Psoas muscle (tissue), 8 donors: Measurements from ENCODE around the gene TPPP. TPM values are rescaled to one million over a fixed set of nuclear protein-coding genes. Genes with fewer than 3 reads are reported as not detected.
"Not testable (repeated sequence)": the region's sequence is repeated elsewhere in the genome, so short reads cannot be mapped to it uniquely, and the experiment has no call there.

Source experiments
- ATAC-seq, 4 donors: fragments of 200-7000 bp; cut with Tn5 transposase; one replicate each; pipeline ENCODE4 v1.9.1; 2020; ENCODE audit warnings: moderate library complexity in 3 of 4, mild to moderate bottlenecking in 2 of 4
- DNase-seq, 2 donors: peaks; one replicate each; pipeline ENCODE4 v3.0.0-alpha.2; 2020
- H3K27ac ChIP-seq: fragments of 200-600 bp; one replicate; pipeline ENCODE4 v1.8.0; 2022
- H3K27me3 ChIP-seq, 3 donors: fragments of 200-600 bp in 1 of 3; one replicate each; pipeline versions ENCODE4 v1.6.1 to v1.8.0; 2013 to 2022; ENCODE audit warnings: low read length in 2 of 3, mild to moderate bottlenecking in 2 of 3, moderate library complexity in 1 of 3; ENCODE audit not compliant: insufficient read depth in 3 of 3
- H3K36me3 ChIP-seq, 2 donors: fragments of 200-600 bp in 1 of 2; one replicate each; pipeline versions ENCODE4 v1.6.1 to v1.8.0; 2013 to 2022; ENCODE audit warnings: low read depth in 1 of 2, mild to moderate bottlenecking in 1 of 2, moderate library complexity in 1 of 2; ENCODE audit not compliant: insufficient read depth in 1 of 2
- H3K4me1 ChIP-seq: fragments of 200-600 bp; one replicate; pipeline ENCODE4 v1.8.0; 2022
- H3K4me3 ChIP-seq: fragments of 200-600 bp; one replicate; pipeline ENCODE4 v1.8.0; 2022; ENCODE audit warnings: mild to moderate bottlenecking
- H3K9me3 ChIP-seq: fragments of 200-600 bp; one replicate; pipeline ENCODE4 v1.8.0; 2022
- WGBS, 3 donors: extraction: QIAGEN DNeasy Blood & Tissue Kit; methylation state at CpG; one replicate each; pipeline versions ENCODE4 v1.1.6 to v1.1.7; 2013; 5-methylcytosine and 5-hydroxymethylcytosine counted together
- intact Hi-C, 2 donors: fragments of 100-400 bp; cut with DNase I; formaldehyde crosslinking; loops; one replicate each; pipeline versions ENCODE4 v1.11.0 to v1.14.2; 2022
- polyA plus RNA-seq, 3 donors: library from polyadenylated mRNA; stranded (reverse); fragments of 200-250 nt; gene quantifications; one replicate each; pipeline ENCODE4 v1.2.3, GENCODE V29; 2013
- total RNA-seq, 4 donors: library from RNA; stranded (reverse); fragmentation: NEBNext Ultra II Directional in 2 of 4; extraction: Animal tissue kit (Norgen Biotek cat#: 25700) in 2 of 4; gene quantifications; one replicate each; pipeline versions ENCODE4 v1.2.1 to v1.2.4, GENCODE V29; 2021 to 2023
- TF ChIP-seq, protein P1 (sequence below): fragments of 200-600 bp; IDR thresholded peaks from one replicate; pipeline ENCODE4 v1.8.0; 2022; ENCODE audit warnings: antibody characterized with exemption
- donor health status: healthy with polysubstance abuse.
- donor health status: DM: no; HTN: no; CAD: no; lungs with moderate emphysema.
- donor health status: Bipolar disorder and iron deficiency.
- donor health status: healthy.
- donor health status: DM: yes; HTN: yes; CAD: no.
- donor health status: DM: no; HTN: no; CAD: no.
- donor health status: DM: no; HTN: no; CAD: no.
- donor health status: DM: yes; HTN: yes; CAD: no.

TPPP gene
- total and polyA plus RNA-seq, 7 donors: 1.8 to 11.0 (median 3.3) TPM

DNA sequence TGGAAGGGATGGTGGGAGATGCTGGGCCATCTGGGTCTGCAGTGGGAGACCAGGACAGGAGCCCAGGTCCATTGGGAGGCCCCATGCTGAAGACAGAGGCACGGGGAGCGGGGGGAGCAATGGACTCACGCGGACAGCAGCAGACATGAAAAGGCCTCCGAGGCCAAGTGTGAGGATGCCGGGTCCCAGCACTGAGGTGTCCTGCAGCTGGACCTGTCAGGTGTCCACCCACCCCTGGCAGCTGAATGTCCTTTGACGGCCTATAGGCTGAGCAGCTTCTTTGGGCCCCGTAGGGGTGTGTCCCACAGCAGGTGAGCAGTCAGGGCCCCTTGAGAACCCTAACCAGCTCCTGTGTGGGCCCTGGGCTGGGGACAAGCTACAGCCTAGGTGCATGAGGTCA is 3.0 kb upstream of the TPPP start:
- H3K36me3 ChIP-seq, DNase-seq, H3K9me3 ChIP-seq, intact Hi-C loops, H3K27me3 ChIP-seq, ATAC-seq, H3K4me3 ChIP-seq, H3K4me1 ChIP-seq, H3K27ac ChIP-seq: not testable (repeated sequence)
- WGBS, 3 donors: 81 to 86% (median 85%) methylated on average over 2 to 8 of the region's 8 CpGs

DNA sequence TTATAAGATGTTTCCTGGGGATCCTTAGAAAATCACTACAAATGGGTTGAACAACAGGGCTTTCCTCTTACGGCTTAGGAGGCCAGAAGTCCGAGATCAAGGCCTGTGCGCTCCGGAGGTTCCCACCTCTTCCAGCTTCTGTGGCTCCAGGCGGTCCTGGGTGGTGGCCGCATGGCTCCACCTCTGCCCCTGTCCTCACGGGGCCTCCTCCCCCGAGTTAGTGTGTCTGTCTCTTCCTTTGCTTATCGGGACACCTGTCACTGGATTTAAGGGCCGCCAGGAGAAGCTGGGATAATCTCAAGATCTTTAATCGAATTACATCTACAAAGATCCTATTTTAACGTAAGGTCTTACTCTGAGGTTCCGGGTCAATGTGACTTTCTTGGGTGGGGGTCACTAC is 2.3 kb upstream of the TPPP start:
- H3K9me3 ChIP-seq, H3K27me3 ChIP-seq, H3K27ac ChIP-seq, DNase-seq, H3K4me1 ChIP-seq, H3K36me3 ChIP-seq, H3K4me3 ChIP-seq, ATAC-seq, intact Hi-C loops: not testable (repeated sequence)
- 58 to 85% (median 64%) methylated on average over 6 to 8 of the region's 13 CpGs for WGBS, 3 donors

DNA sequence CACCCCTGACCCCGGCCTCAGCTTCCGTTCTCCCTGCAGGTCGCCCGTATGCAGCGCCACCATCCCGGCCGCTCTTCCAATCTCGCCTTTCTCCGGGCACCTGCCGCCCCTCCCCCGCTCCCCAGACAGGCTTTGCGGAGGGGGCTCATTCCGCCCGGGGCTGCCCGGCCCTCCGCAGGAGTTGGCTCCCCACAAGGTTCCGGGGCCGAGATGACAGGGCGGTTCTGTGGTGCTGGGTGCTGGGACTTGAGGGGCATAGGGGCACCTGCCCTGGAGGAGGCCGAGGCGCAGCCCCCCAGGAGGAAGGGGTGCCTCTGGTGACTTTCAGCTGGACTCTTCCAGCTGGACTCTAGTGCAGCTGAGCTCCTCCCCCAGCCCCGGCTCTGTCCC is 885 bp upstream of the TPPP start:
- intact Hi-C loops, H3K4me1 ChIP-seq, H3K36me3 ChIP-seq, H3K27me3 ChIP-seq, H3K9me3 ChIP-seq: not testable (repeated sequence)
- Histone ChIP-seq H3K4me3 (peak overlapping the region; percentile 71), H3K27ac (peak overlapping the region; percentile 74)
- peak in 1 of 2 donors; percentile 52 for DNase-seq
- 1 to 3% (median 3%) methylated on average over 7 to 14 of the region's 22 CpGs for WGBS, 3 donors
- ATAC-seq: peak in 2 of 4 donors; percentile 27 to 31

DNA sequence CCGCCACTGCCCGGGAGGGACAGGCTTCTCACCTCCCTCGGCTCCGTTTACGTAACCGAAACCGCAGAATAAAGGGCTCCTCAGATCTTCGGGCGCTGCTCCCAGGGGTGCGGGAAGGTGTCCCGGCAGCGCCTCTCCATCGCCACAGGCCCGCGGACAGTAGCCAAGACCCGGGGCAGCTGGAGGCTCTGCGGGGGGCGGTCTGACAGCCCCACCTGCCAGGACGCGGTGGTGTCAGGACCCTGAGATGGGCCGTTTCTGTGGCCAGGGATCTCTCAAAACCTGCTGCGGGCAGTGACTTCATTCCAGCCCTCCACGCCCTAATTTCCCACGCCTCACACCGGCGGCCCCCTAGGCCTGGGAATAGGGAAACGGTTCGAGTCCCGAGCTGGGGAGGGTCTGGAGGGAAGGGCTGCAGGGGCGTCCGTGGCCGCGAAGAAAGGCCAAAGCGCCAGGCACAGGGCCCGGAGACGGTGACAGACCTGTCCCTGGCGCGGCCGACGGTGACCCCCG is 567 bp downstream of the TPPP start:
- intact Hi-C loops, H3K9me3 ChIP-seq, H3K4me1 ChIP-seq, H3K27me3 ChIP-seq, H3K36me3 ChIP-seq: not testable (repeated sequence)
- ATAC-seq (peak in 1 of 4 donors; percentile 8), DNase-seq (peak in 1 of 2 donors; percentile 50)
- H3K4me3 ChIP-seq: peak overlapping the region; percentile 71
- peak overlapping the region; percentile 56 for H3K27ac ChIP-seq
- 0 to 1% (median 1%) methylated on average over 23 to 40 of the region's 41 CpGs for WGBS, 3 donors

DNA sequence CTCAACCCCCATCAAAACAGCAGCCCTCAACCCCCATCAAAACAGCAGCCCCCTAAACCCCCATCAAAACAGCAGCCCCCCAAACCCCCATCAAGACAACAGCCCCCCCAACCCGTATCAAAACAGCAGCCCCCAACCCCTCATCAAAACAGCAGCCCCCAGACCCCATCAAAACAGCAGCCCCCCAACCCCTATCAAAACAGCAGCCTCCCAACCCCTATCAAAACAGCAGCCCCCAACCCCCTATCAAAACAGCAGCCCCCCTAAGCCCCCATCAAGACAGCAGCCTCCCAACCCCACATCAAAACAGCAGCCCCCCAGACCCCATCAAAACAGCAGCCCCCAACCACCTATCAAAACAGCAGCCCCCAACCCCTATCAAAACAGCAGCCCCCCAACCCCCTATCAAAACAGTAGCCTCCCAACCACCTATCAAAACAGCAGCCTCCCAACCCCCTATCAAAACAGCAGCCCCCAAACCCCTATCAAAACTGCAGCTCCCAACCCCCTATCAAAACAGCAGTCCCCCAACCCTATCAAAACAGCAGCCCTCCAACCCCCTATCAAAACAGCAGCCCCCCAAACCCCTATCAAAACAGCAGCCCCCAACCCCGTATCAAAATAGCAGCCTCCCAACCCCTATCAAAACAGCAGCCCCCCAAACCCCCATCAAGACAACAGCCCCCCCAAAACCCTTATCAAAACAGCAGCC is 1.2 kb downstream of the TPPP start:
- WGBS, 3 donors: 31 to 36% (median 36%) methylated on average over 2 of the region's 2 CpGs
- Histone ChIP-seq H3K4me1 (no peaks in the 10 kb centered on the region), H3K27me3 (no peaks in the 10 kb centered on the region), H3K4me3 (peak overlapping the region; percentile 71), H3K27ac (no peak overlapping the region), H3K9me3 (no peaks in the 10 kb centered on the region), H3K36me3 (no peaks in the 10 kb centered on the region)
- DNase-seq (peak in 1 of 2 donors; percentile 26), ATAC-seq (no peak)
- TF ChIP-seq, protein P1, sequence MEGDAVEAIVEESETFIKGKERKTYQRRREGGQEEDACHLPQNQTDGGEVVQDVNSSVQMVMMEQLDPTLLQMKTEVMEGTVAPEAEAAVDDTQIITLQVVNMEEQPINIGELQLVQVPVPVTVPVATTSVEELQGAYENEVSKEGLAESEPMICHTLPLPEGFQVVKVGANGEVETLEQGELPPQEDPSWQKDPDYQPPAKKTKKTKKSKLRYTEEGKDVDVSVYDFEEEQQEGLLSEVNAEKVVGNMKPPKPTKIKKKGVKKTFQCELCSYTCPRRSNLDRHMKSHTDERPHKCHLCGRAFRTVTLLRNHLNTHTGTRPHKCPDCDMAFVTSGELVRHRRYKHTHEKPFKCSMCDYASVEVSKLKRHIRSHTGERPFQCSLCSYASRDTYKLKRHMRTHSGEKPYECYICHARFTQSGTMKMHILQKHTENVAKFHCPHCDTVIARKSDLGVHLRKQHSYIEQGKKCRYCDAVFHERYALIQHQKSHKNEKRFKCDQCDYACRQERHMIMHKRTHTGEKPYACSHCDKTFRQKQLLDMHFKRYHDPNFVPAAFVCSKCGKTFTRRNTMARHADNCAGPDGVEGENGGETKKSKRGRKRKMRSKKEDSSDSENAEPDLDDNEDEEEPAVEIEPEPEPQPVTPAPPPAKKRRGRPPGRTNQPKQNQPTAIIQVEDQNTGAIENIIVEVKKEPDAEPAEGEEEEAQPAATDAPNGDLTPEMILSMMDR: no peak
- intact Hi-C loops: no loop called here

DNA sequence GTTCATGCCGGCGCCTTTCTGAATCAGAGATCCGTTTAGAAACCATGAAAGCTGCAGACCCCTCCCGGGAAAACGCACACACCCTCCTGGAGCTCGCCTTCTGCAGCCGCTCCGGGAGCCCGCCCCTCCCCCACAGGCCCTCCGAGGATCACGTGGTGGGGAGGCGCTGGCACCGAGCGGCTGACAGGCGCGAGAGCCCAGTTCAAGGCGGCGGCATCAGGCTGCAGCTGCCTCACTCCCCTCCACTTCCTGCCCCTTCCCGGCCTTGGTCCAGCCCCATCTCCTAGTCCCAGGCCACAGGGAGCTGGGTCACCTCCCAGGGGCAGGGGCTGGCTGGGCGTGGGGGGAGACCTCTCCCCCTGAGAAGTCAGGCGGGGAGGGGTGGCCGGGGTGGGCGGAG is 2.1 kb downstream of the TPPP start:
- H3K4me3 ChIP-seq, H3K4me1 ChIP-seq, intact Hi-C loops, H3K27me3 ChIP-seq, H3K27ac ChIP-seq, H3K9me3 ChIP-seq, H3K36me3 ChIP-seq: not testable (repeated sequence)
- peak in 1 of 2 donors; percentile 63 for DNase-seq
- ATAC-seq: peak; percentile 29 to 80 (median 65)
- 0% methylated on average over 9 of the region's 23 CpGs; no CpG with 5 or more reads in 2 of the 3 donors for WGBS, 3 donors

DNA sequence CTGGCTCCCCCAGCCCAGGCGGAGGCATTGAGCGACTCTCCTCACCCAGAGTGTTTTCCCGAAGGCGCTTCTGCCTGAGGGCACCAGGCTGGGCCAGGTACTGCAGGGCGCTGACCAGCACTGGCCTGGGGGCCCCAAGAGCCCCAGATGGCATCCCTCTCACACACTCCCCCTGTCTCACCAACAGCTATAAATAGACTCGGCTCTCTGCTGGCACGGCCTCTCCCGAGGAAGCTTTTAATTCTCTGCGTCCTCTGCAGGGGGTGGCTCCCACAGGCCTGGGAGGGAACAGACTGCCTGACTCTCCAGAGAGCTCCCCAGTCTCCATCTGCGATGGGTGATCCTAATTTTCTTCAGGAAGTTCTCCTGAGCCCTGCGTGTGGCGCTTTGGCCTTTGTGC is 2.9 kb downstream of the TPPP start:
- H3K36me3 ChIP-seq, H3K4me3 ChIP-seq, H3K27ac ChIP-seq, intact Hi-C loops, DNase-seq, H3K27me3 ChIP-seq, H3K9me3 ChIP-seq, H3K4me1 ChIP-seq: not testable (repeated sequence)
- peak; percentile 19 to 67 (median 54) for ATAC-seq
- no CpG with 5 or more reads among the region's 12 CpGs for WGBS, 3 donors

DNA sequence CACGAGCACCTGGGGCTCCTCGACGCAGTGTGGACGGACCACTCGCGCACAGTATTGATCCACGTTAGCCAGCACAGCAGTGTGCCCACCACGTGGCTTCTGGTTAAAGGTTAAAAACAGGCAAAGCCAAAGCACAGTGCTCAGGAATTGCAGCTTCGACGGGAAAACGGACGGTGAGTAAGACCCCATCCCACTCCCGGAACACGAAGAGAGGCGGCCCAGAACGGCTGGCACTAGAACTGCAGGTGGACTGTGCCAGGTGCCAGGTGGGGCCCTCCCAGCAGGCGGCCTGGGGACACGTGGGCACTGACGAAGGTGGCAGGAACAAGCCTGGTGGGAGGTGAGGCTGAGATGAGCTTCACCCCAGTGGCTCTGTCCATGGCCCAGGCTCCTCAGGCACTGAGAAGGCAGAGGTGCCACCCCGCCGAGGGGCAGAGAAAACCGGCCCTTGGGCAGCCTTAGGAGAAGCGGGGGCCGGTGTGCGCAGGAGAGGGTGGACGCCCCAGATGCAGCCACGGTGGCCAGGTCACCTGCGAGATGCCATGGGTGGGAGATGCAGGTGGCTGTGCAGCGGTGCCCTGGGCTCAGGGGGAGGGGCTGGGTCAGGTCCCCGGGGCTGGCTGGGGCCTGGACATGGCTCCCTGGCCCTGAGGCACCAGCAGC is 4.7 kb downstream of the TPPP start:
- DNase-seq, ATAC-seq, H3K9me3 ChIP-seq, H3K36me3 ChIP-seq, H3K27me3 ChIP-seq, intact Hi-C loops, H3K4me3 ChIP-seq, H3K4me1 ChIP-seq, H3K27ac ChIP-seq: not testable (repeated sequence)
- WGBS, 3 donors: 80 to 87% (median 87%) methylated on average over 13 to 23 of the region's 30 CpGs

DNA sequence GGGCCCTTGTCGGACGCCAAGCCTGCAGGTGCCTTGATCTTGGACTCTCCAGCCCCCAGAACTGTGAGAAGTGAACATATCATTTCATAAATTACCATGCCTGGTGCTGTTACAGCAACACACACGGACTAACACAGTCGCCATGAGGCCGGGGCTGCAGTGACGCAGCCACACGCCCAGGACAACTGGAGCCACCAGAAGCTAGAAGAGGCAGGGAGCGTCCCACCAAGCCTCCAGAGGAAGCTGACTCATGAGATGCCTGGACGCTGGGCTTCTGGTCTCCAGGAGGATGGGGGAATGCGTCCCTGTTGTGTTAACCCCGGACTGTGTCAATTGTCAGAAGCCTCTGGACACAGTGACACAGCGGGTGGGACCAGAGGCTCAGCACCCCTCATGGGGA is 6.2 kb downstream of the TPPP start:
- H3K4me1 ChIP-seq, ATAC-seq, H3K36me3 ChIP-seq, DNase-seq, intact Hi-C loops, H3K27ac ChIP-seq, H3K9me3 ChIP-seq, H3K4me3 ChIP-seq, H3K27me3 ChIP-seq: not testable (repeated sequence)
- WGBS, 3 donors: 70 to 86% (median 78%) methylated on average over 4 to 12 of the region's 12 CpGs

DNA sequence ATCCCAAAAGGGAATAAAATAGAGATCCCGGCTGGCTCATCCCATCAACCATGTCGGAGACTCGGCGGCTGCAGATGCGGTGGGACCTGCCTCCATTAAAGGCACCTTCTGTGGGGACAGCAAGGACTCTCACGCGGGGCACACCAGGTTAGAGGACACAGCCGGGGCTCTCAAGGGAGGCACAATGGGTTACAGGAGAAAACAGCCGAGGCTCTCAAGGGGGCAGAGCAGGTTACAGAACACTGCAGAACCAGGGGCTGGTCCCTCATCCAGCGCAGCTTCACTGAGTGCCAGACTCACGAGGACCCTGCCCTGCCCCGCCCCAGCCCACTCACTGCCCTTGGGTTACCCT is 7.0 kb downstream of the TPPP start:
- H3K36me3 ChIP-seq, H3K4me3 ChIP-seq, H3K27ac ChIP-seq, ATAC-seq, H3K4me1 ChIP-seq, H3K27me3 ChIP-seq, intact Hi-C loops, DNase-seq, H3K9me3 ChIP-seq: not testable (repeated sequence)
- 91 to 96% (median 94%) methylated on average over 9 to 12 of the region's 12 CpGs for WGBS, 3 donors
